HG03025 (cell line): ENCODE measurements around the gene ADORA1.

ENCODE experiments used
- ATAC-seq: cut with Tn5 transposase; IDR thresholded peaks from one replicate; pipeline ENCODE4 v1.9.1; 2021; ENCODE audit warnings: mild to moderate bottlenecking, moderate library complexity; ENCODE audit not compliant: unreplicated experiment, low FRiP score

Gene ADORA1

DNA sequence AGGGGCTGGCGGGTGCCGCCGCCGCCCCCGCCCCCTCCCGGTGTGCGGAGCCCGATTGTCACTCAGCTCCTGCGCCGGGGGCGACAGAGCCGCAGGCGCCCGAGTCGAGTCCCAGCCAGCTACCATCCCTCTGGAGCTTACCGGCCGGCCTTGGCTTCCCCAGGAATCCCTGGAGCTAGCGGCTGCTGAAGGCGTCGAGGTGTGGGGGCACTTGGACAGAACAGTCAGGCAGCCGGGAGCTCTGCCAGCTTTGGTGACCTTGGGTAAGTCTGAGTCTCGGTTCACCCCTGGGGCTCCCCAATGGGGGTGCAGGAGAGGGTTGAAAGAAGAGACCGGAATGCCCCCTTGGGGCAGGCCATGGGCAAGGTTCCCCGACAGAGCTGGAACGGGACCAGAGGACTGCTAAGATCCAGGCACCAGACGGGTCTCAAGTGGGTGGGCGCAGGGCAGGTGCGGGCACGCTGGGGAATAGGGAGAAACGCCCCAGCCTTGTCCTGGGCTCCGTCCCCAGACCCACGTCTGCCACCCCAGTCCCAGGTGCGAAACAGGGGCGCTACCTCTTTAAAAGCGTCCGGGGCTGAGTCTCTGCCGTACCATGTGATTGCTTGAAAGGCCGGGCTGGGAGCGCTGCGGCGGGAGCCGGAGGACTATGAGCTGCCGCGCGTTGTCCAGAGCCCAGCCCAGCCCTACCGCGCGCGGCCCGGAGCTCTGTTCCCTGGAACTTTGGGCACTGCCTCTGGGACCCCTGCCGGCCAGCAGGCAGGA is at the start of gene ADORA1:
Gene ADORA1 (plus strand): TSS at position 61 of the 765 bp plus-strand sequence. CDS start 1,116 bp downstream, outside the sequence.
- ATAC-seq = no peak

- ATAC-seq = no peak
These were observed 49.6 kb upstream of the ADORA1 start for GRCh38 chr1:203077956-203078355.

- ATAC-seq = no peak
These were observed 49.0 kb upstream of the ADORA1 start for GRCh38 chr1:203078478-203078877.

- ATAC-seq = no peak
These were observed 47.1 kb upstream of the ADORA1 start for GRCh38 chr1:203080456-203080855.

DNA sequence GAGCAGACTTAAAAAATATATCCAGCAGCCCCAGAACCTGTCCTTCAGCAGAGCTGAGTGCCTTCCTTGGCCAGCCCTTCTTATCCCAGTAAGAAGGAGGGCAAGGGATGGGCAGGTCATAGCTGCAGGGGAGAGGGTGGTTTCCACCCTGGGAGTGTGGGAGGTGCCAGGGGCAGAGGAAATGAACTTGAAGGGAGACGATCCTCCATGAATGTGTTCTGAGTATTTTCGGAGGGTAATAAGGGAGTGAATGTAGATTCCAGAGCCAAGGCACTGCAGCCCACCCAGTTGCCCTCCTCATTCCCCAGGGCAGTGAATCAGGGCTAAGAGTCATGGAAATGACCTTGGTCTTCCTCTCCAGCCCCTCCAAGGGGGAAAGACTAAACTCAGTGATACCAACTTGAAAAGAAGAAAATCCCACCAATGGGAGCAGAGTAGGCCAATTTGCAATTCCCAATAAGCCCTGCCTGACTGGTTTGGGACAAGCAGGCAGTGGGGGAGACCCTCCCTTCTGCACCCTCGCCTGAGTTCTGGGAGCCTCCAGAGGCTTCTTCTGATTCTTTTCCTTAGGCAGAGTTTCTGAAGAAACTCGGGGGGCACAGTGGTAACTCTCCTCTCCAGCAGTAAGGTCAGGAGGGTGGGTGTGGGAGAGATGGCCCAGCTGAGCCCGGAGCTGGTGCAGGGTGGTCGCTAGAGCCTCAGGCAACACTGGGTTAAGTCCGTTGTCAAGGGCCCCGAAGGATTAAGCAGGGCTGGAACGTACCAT is 45.9 kb upstream of the ADORA1 start:
- no peak for ATAC-seq

GRCh38 chr1:203082231-203082505 is 45.4 kb upstream of the ADORA1 start:
- no peak for ATAC-seq

DNA sequence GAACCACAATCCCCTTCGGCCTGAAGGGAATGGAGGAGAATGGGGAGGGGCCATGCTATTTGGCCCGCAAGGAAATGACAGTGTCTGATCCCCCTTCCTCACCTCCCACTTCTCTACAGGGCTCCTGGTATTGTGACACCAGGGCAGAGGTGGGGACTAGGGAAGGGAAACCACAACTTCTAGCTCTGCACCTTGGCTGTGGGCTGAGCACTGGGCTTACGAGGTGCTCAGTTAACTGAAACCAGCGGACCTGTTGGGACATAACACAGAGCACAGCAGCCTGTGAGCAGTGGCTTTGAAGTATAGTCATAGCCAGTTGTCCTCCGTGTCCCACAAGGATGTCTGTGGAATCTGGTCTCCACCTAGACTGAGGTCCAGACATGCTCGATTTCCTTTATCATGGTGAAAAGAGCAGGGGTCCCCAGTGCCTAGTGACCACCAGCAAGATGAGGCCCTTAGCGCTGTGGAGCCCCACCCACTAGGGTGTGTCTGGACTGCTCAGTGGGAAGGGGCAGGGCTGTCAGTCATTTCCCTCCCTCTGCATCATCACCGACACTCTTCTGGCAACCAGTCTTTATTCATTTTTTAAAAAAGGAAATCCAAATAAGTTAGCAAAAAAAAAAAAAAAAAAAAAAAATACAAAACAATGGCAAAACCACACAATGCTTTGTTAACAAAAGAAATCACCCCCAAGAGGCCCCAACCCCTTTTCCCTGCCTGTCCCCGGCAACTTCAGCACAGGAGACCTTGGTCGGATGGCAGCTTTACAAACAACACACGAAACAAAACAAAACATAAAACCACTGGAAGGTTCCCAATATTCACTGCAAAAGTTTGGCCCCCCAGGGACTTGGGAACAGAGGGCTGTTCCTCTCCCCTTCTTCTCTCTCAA is 44.7 kb upstream of the ADORA1 start:
- ATAC-seq = no peak

GRCh38 chr1:203083463-203083921 is 44.0 kb upstream of the ADORA1 start:
- no peak for ATAC-seq

DNA sequence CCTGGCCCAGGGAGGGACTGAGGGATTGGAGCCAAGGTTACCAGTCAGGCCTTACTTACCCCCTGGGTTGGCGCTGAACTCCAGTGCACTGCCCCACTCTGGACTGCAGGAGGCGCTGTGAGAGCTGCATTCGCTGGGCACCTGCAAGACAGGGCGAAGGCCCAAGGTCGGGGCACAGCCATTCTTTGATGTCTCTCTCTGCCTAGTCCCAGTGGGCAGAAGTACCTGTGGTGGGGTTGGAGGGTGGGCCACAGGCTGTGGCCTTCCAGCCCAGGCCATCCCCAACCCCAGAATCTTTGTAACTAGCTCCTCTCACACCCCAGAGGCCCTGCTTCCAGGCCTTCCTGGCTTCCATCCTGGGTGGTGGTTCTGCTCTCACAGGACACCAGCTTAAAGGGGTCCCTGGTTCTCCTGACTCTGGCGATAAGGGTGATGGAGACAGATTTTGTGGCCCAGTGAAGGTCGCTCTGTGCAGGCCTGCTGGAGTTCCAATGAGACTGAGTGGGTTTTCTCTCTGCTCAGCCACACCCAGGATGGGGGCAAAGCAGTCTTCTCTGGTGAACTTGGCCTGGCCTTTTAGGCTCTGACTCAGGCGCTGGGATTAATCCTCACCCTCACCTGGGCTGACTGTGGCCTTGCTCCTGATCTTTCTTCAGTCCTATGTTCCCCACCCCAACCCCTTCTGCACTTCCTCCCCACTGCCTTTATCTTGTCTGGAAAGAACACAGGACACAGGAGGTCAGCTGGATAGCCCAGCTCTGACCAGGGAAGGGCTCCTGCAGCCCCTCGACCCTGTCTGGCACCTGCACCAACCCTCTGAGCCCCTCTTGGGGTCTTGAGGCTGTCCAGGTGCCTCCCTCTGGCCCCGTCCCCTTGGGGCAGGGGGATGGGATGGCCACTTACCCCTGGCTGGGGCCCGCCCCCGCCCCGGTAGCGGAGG is 42.7 kb upstream of the ADORA1 start:
- no peak for ATAC-seq

- no peak for ATAC-seq
These were observed 41.8 kb upstream of the ADORA1 start, which contains the start of gene MYOG for GRCh38 chr1:203085528-203086406. MYOG (minus strand) TSS chr1:203086012; CDS start chr1:203085961, 51 bp downstream.

GRCh38 chr1:203086992-203087763 is 40.3 kb upstream of the ADORA1 start:
- ATAC-seq = no peak

- no peak for ATAC-seq
These were observed 39.1 kb upstream of the ADORA1 start for GRCh38 chr1:203088441-203088840.

DNA sequence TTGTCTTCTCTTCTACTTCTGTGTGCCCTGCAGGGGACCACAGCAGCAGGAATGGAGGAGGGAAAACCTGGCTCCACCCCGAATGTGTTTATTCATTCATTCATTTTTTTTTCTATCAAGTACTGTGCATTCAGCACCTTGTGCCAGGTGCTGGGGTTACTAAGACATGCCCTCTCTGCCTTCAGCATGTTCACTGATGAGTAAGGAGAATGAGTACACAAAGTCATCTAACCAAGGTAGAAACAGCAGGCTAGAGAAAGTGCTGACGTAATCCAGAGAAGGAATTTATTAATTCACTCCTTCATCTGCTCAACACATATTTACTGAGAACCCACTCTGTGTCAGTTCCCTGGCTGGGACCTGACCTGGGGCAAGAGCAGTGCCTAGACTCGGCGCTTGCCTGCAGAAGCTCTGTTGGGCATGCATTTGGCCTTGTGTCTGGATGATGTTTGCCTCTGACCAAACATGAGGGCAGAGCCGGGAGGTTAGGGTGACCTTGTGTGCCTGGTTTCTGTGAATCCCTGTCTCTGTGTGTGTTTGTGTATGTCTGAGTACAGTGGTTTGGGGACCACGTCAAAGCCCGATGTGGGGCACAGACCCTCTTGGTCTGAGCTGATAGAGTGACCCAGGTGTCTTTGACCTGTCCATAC is 38.4 kb upstream of the ADORA1 start:
- ATAC-seq = no peak

GRCh38 chr1:203089651-203090045 is 37.9 kb upstream of the ADORA1 start:
- ATAC-seq = no peak

GRCh38 chr1:203090421-203091198 is 36.9 kb upstream of the ADORA1 start:
- no peak for ATAC-seq

DNA sequence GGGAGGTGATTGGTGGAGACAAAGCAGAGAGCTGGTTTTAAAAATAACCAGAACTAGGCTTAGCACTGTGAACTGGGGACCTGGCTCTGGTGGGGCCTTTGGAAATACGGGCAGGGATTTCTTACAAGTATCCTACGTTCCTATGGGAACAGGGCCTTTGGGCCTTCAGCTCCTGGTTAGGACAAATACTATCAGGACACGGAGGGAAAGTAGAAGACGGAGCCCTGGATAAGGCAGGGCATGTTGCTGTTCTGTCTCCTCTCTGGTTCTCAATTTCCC is 36.4 kb upstream of the ADORA1 start:
- ATAC-seq = no peak

DNA sequence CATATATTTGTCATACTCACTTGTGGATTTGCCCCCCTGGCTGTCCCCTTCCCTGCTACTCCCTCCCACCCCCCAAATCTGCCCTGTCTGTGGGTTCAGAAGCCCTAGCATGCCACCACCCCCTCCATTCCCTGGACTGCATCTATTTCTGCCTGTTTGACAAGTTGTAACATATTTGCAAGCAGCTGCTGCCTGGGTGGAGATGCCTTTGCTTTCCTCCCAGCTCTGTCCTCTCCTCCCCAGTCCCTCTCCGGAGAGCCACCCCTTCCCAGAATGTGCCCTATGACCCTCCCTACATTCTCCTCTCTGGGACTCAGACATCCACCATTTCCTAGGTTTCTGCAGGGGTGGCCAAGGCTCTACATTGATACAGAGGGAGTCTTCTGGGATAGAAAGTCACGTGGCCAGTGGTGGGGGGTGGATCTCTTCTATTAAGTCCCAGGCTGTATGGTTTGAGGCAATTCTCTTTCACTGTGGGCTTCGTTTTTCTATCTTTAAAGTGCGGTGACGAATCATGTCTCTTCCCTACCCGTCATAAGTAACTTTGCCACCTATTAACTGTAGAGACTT is 35.7 kb upstream of the ADORA1 start:
- no peak for ATAC-seq
